Measurements from ENCODE around the gene SLC15A4. TPM values are rescaled to one million over a fixed set of nuclear protein-coding genes. Genes with fewer than 3 reads are reported as not detected.
A peak's percentile ranks its signal among the peaks of the same experiment; 100 is the strongest.

Gene SLC15A4
- total RNA-seq, 1 experiment from 2014 or later = 32.0 TPM

DNA sequence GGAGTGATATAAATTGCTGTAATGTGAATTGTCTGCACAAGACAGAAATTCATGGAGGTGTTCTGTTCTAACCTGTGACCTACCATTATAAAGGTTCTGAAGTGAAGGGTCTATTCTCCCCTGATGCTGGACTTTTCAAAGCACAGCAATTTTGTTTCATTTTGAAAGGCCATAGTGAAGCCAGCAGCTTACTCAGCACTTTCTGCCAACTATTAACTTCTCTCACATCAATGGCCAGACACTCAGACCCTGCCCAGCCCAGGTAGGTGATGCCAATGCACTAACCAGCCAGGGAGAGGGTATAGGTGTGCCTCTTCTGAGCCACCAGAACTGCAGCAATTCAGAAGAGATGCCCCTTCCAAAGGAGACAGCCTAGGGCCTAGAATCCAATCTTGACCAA is 43.9 kb downstream of the SLC15A4 start:
- CTCF ChIA-PET = interaction anchor here (0.6 kb wide), 2 partner anchors 351 to 1931 kb away, joined by 3 read pairs; no protein-coding TSS in a partner anchor
- H3K27ac Mint-ChIP-seq (ENCODE audit: low read depth, unreplicated experiment) = no peak overlapping the region
- intact Hi-C loops (cut with micrococcal nuclease) = loop anchor here (5.0 kb wide), 1 partner anchor 1232 kb away; no protein-coding TSS in a partner anchor
- no peaks in the 10 kb centered on the region for H3K36me3 Mint-ChIP-seq (ENCODE audit: insufficient read depth, unreplicated experiment)
- H3K9me3 Mint-ChIP-seq (ENCODE audit: unreplicated experiment) = no peaks in the 10 kb centered on the region
- TF ChIP-seq, protein P1, sequence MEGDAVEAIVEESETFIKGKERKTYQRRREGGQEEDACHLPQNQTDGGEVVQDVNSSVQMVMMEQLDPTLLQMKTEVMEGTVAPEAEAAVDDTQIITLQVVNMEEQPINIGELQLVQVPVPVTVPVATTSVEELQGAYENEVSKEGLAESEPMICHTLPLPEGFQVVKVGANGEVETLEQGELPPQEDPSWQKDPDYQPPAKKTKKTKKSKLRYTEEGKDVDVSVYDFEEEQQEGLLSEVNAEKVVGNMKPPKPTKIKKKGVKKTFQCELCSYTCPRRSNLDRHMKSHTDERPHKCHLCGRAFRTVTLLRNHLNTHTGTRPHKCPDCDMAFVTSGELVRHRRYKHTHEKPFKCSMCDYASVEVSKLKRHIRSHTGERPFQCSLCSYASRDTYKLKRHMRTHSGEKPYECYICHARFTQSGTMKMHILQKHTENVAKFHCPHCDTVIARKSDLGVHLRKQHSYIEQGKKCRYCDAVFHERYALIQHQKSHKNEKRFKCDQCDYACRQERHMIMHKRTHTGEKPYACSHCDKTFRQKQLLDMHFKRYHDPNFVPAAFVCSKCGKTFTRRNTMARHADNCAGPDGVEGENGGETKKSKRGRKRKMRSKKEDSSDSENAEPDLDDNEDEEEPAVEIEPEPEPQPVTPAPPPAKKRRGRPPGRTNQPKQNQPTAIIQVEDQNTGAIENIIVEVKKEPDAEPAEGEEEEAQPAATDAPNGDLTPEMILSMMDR (IDR thresholded peaks at IDR 0.05; ENCODE audit: unreplicated experiment) = no peak
- POLR2A ChIA-PET = no interaction called here
- no peak overlapping the region for H3K4me3 Mint-ChIP-seq (ENCODE audit: unreplicated experiment)
- DNase-seq (ENCODE audit: unreplicated experiment) = no peak
- peaks cover 8% of the 10 kb centered on the region for H3K4me1 Mint-ChIP-seq (ENCODE audit: insufficient read depth, unreplicated experiment)
- BruUV-seq (replicated peaks) = no TSS peak
- H3K27me3 Mint-ChIP-seq (ENCODE audit: insufficient read depth, unreplicated experiment) = no peaks in the 10 kb centered on the region

- H3K9me3 Mint-ChIP-seq (ENCODE audit: unreplicated experiment) = peaks cover 5% of the 10 kb centered on the region
- TF ChIP-seq, protein P1 (IDR thresholded peaks at IDR 0.05; ENCODE audit: unreplicated experiment) = no peak
- DNase-seq (ENCODE audit: unreplicated experiment) = no peak
- no TSS peak for BruUV-seq (replicated peaks)
- POLR2A ChIA-PET = interaction anchor here (0.6 to 2.2 kb wide), 2 partner anchors 52 to 749 kb away, joined by 3 to 8 read pairs; partner anchors contain the start of gene SLC15A4
- CTCF ChIA-PET = interaction anchor here (4.6 kb wide), 1 partner anchor 10 kb away, joined by 37 read pairs; no protein-coding TSS in a partner anchor
- intact Hi-C loops (cut with micrococcal nuclease) = no loop called here
- no peaks in the 10 kb centered on the region for H3K4me1 Mint-ChIP-seq (ENCODE audit: insufficient read depth, unreplicated experiment)
- H3K36me3 Mint-ChIP-seq (ENCODE audit: insufficient read depth, unreplicated experiment) = no peaks in the 10 kb centered on the region
- peaks cover 6% of the 10 kb centered on the region for H3K27me3 Mint-ChIP-seq (ENCODE audit: insufficient read depth, unreplicated experiment)
- no peak overlapping the region for H3K4me3 Mint-ChIP-seq (ENCODE audit: unreplicated experiment)
- no peak overlapping the region for H3K27ac Mint-ChIP-seq (ENCODE audit: low read depth, unreplicated experiment)
Observed at GRCh38 chr12:128772249-128772648, 51.5 kb downstream of the SLC15A4 start.

DNA sequence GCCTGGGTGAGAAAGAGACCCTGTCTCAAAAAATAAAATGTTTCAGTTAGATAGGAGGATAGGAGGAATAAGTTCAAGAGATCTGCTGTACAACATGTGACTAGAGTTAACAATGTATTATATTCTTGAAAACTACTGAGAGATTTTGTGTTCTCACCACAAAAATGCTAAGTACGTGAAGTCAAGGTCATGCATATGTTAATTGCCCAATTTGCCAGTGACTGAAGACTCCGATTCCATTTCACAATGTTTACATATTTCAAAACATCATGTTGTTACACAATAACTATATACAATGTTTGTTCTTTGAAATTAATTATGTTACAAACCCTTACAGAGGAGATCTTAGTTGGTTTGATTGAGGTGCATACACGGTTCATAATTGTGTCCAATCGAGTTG is 52.1 kb downstream of the SLC15A4 start:
- no peak overlapping the region for H3K4me3 Mint-ChIP-seq (ENCODE audit: unreplicated experiment)
- H3K27me3 Mint-ChIP-seq (ENCODE audit: insufficient read depth, unreplicated experiment) = peaks cover 9% of the 10 kb centered on the region
- CTCF ChIA-PET = interaction anchor here (0.7 to 4.6 kb wide), 2 partner anchors 11 to 768 kb away, joined by 3 to 37 read pairs; no protein-coding TSS in a partner anchor
- H3K27ac Mint-ChIP-seq (ENCODE audit: low read depth, unreplicated experiment) = no peak overlapping the region
- H3K36me3 Mint-ChIP-seq (ENCODE audit: insufficient read depth, unreplicated experiment) = no peaks in the 10 kb centered on the region
- POLR2A ChIA-PET = no interaction called here
- no TSS peak for BruUV-seq (replicated peaks)
- TF ChIP-seq, protein P1 (IDR thresholded peaks at IDR 0.05; ENCODE audit: unreplicated experiment) = no peak
- DNase-seq (ENCODE audit: unreplicated experiment) = peak; percentile 78
- no peaks in the 10 kb centered on the region for H3K4me1 Mint-ChIP-seq (ENCODE audit: insufficient read depth, unreplicated experiment)
- intact Hi-C loops (cut with micrococcal nuclease) = no loop called here
- peaks cover 5% of the 10 kb centered on the region for H3K9me3 Mint-ChIP-seq (ENCODE audit: unreplicated experiment)

DNA sequence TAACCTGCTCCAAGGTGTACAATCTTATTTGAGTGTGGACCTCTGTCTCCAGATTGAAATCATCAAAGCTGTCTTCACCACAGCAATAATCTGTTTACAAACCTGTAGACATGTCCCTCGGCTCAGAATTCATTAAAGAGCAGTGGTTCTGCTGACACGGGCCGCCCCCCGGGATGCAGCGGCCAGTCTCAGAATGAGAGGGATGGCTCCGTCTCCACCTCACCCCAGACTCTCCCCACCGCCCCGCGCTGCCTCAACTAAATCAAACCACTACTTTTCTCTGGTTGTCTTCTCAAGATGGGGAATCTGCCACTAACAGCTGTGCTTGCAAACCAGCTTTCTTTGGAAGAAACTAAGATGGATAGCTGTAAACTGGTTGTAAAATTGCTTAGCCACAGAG is 56.2 kb downstream of the SLC15A4 start:
- BruUV-seq (replicated peaks) = no TSS peak
- Mint-ChIP-seq H3K4me1 (ENCODE audit: insufficient read depth, unreplicated experiment) (no peaks in the 10 kb centered on the region), H3K4me3 (ENCODE audit: unreplicated experiment) (no peak overlapping the region), H3K27me3 (ENCODE audit: insufficient read depth, unreplicated experiment) (peaks cover 9% of the 10 kb centered on the region), H3K36me3 (ENCODE audit: insufficient read depth, unreplicated experiment) (peaks cover 4% of the 10 kb centered on the region), H3K27ac (ENCODE audit: low read depth, unreplicated experiment) (no peak overlapping the region), H3K9me3 (ENCODE audit: unreplicated experiment) (peaks cover 13% of the 10 kb centered on the region)
- POLR2A ChIA-PET = no interaction called here
- no peak for DNase-seq (ENCODE audit: unreplicated experiment)
- TF ChIP-seq, protein P1 (IDR thresholded peaks at IDR 0.05; ENCODE audit: unreplicated experiment) = no peak
- intact Hi-C loops (cut with micrococcal nuclease) = no loop called here
- CTCF ChIA-PET = interaction anchor here (1.1 kb wide), 1 partner anchor 16 kb away, joined by 3 read pairs; no protein-coding TSS in a partner anchor

Measured in MCF 10A (cell line).